ENCODE data around the gene TRAPPC10. TPM values are rescaled to one million over a fixed set of nuclear protein-coding genes. Genes with fewer than 3 reads are reported as not detected.
"Not testable (repeated sequence)": the region's sequence is repeated elsewhere in the genome, so short reads cannot be mapped to it uniquely, and the experiment has no call there.

Gene TRAPPC10
- total RNA-seq, 1 experiment from 2014 or later = 32.9 TPM

GRCh38 chr21:44145616-44146015, 133.5 kb downstream of the TRAPPC10 start:
- H3K27ac ChIP-seq (ENCODE audit: insufficient read length, low read depth, low read length); H3K27me3 ChIP-seq (ENCODE audit: insufficient read depth, low read length); H3K79me2 ChIP-seq (ENCODE audit: insufficient read depth, low read length); H4K5ac ChIP-seq (ENCODE audit: insufficient read length, low read depth, low read length); H3K36me3 Mint-ChIP-seq (ENCODE audit: insufficient read depth in 1 of 3, low read depth in 3 of 3); H2BK20ac ChIP-seq (ENCODE audit: low read depth, low read length, poor library complexity, severe bottlenecking); H2BK5ac ChIP-seq (ENCODE audit: insufficient read length, low read length); H2BK15ac ChIP-seq (ENCODE audit: low read depth, low read length); H3T11ph ChIP-seq (ENCODE audit: low read length); H4K91ac ChIP-seq (ENCODE audit: insufficient read length, low read depth, low read length); H4K20me1 ChIP-seq (ENCODE audit: control insufficient read depth, insufficient read depth, insufficient read length); H3K4me1 Mint-ChIP-seq; H3K14ac ChIP-seq (ENCODE audit: insufficient read depth, low read length); H3K4ac ChIP-seq (ENCODE audit: low read depth, low read length); H3K9me3 ChIP-seq (ENCODE audit: control insufficient read depth, low read depth, low read length); H3K4me1 ChIP-seq (ENCODE audit: insufficient read depth, low read length); H3K79me1 ChIP-seq (ENCODE audit: insufficient read depth, low read depth, low read length, poor library complexity, severe bottlenecking); H2AFZ ChIP-seq (ENCODE audit: low read length); DNase-seq; H3K9ac ChIP-seq (ENCODE audit: extremely low read depth, insufficient read length, low read length); H3K4me2 ChIP-seq (ENCODE audit: insufficient read depth, insufficient read length, low read length); H3K27ac Mint-ChIP-seq; H3K23me2 ChIP-seq (ENCODE audit: insufficient read length, low read depth, low read length, poor library complexity, severe bottlenecking); H2BK12ac ChIP-seq (ENCODE audit: insufficient read length, low read depth, low read length); H3K56ac ChIP-seq (ENCODE audit: insufficient read length, low read depth, low read length); H3K23ac ChIP-seq (ENCODE audit: insufficient read length, low read depth, low read length); H3K18ac ChIP-seq (ENCODE audit: insufficient read length, low read depth, low read length); H2AK5ac ChIP-seq (ENCODE audit: insufficient read length, low read length); H3K9me3 Mint-ChIP-seq; H4K8ac ChIP-seq (replicated peaks; ENCODE audit: insufficient read length, low read depth, low read length); H3K27me3 Mint-ChIP-seq (ENCODE audit: low read depth); H3K4me3 Mint-ChIP-seq; H2BK120ac ChIP-seq (ENCODE audit: low read depth, low read length, poor library complexity, severe bottlenecking): not testable (repeated sequence)
- WGBS (ENCODE audit: extremely low coverage, insufficient read length, low lambda C conversion rate) = no CpG with 5 or more reads among the region's 12 CpGs

DNA sequence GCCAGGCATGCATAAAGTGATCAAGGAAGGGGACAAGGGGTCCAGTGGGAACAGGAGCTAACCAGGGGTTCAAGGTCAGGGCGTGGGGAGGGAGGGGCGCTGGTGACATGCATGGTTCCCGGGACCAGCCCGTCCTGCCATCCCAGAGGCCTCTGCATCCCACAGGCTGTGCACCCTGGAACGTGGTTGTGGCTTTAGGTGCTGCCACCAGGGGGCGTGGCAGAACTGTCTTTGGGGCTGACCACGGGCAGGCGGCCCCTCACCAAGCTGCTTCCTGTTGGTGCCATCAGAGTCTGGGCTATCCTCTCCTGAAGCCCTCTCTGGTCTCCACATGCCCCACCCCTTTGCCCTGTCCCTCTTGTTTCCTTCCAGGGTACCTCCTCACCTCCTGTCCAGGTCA, 135.0 kb downstream of the TRAPPC10 start:
- no CpG with 5 or more reads among the region's 8 CpGs for WGBS (ENCODE audit: extremely low coverage, insufficient read length, low lambda C conversion rate)
- H3K27me3 ChIP-seq (ENCODE audit: insufficient read depth, low read length); H3K4ac ChIP-seq (ENCODE audit: low read depth, low read length); H4K91ac ChIP-seq (ENCODE audit: insufficient read length, low read depth, low read length); H3K27me3 Mint-ChIP-seq (ENCODE audit: low read depth); H3K56ac ChIP-seq (ENCODE audit: insufficient read length, low read depth, low read length); H3K9ac ChIP-seq (ENCODE audit: extremely low read depth, insufficient read length, low read length); H3K27ac ChIP-seq (ENCODE audit: insufficient read length, low read depth, low read length); H3K23me2 ChIP-seq (ENCODE audit: insufficient read length, low read depth, low read length, poor library complexity, severe bottlenecking); H4K20me1 ChIP-seq (ENCODE audit: control insufficient read depth, insufficient read depth, insufficient read length); H3K27ac Mint-ChIP-seq; H3K79me1 ChIP-seq (ENCODE audit: insufficient read depth, low read depth, low read length, poor library complexity, severe bottlenecking); H3T11ph ChIP-seq (ENCODE audit: low read length); DNase-seq; H4K8ac ChIP-seq (replicated peaks; ENCODE audit: insufficient read length, low read depth, low read length); H3K9me3 ChIP-seq (ENCODE audit: control insufficient read depth, low read depth, low read length); H3K4me3 Mint-ChIP-seq; H3K79me2 ChIP-seq (ENCODE audit: insufficient read depth, low read length); H3K23ac ChIP-seq (ENCODE audit: insufficient read length, low read depth, low read length); H3K36me3 Mint-ChIP-seq (ENCODE audit: insufficient read depth in 1 of 3, low read depth in 3 of 3); H2BK12ac ChIP-seq (ENCODE audit: insufficient read length, low read depth, low read length); H3K18ac ChIP-seq (ENCODE audit: insufficient read length, low read depth, low read length); H3K14ac ChIP-seq (ENCODE audit: insufficient read depth, low read length); H3K4me2 ChIP-seq (ENCODE audit: insufficient read depth, insufficient read length, low read length); H2BK120ac ChIP-seq (ENCODE audit: low read depth, low read length, poor library complexity, severe bottlenecking); H2AK5ac ChIP-seq (ENCODE audit: insufficient read length, low read length); H4K5ac ChIP-seq (ENCODE audit: insufficient read length, low read depth, low read length); H2BK20ac ChIP-seq (ENCODE audit: low read depth, low read length, poor library complexity, severe bottlenecking); H2AFZ ChIP-seq (ENCODE audit: low read length); H3K9me3 Mint-ChIP-seq; H2BK15ac ChIP-seq (ENCODE audit: low read depth, low read length); H3K4me1 Mint-ChIP-seq; H3K4me1 ChIP-seq (ENCODE audit: insufficient read depth, low read length); H2BK5ac ChIP-seq (ENCODE audit: insufficient read length, low read length): not testable (repeated sequence)

Data from H9 (cell line).